HG03175 (cell line): ENCODE data around the gene ZNF823.
"Not testable (repeated sequence)": the region's sequence is repeated elsewhere in the genome, so short reads cannot be mapped to it uniquely, and the experiment has no call there.

ENCODE experiments used
- ATAC-seq: cut with Tn5 transposase; IDR thresholded peaks from one replicate; pipeline ENCODE4 v1.9.1; 2021; ENCODE audit warnings: mild to moderate bottlenecking, moderate library complexity; ENCODE audit not compliant: unreplicated experiment

Gene ZNF823

GRCh38 chr19:11738746-11739620 is at the start of gene ZNF823:
TSS of gene ZNF823 (minus strand) at chr19:11738946. CDS start at chr19:11738819, 127 bp downstream.
- ATAC-seq: peak; percentile 90

- no peak for ATAC-seq
Measured at GRCh38 chr19:11787536-11787935, 48.8 kb upstream of the ZNF823 start.

GRCh38 chr19:11784356-11784755 is 45.6 kb upstream of the ZNF823 start:
- no peak for ATAC-seq

DNA sequence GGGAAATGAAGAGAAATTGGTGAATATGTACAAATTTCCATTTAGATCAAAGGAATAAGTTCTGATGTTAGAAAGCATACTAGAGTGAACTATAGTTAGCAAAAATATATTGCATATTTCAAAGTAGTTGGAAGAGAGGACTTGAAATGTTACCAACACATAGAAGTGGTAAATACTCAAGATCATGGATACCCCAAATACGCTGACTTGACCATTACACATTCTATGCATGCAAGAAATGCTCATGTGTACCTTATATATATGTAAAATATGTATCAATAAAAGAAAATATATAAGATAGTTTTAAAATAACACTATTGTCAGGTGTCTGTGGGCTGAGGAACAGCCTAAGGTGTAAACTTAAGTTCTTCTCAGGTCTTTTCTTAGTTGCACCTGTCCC is 45.0 kb upstream of the ZNF823 start:
- ATAC-seq: no peak

DNA sequence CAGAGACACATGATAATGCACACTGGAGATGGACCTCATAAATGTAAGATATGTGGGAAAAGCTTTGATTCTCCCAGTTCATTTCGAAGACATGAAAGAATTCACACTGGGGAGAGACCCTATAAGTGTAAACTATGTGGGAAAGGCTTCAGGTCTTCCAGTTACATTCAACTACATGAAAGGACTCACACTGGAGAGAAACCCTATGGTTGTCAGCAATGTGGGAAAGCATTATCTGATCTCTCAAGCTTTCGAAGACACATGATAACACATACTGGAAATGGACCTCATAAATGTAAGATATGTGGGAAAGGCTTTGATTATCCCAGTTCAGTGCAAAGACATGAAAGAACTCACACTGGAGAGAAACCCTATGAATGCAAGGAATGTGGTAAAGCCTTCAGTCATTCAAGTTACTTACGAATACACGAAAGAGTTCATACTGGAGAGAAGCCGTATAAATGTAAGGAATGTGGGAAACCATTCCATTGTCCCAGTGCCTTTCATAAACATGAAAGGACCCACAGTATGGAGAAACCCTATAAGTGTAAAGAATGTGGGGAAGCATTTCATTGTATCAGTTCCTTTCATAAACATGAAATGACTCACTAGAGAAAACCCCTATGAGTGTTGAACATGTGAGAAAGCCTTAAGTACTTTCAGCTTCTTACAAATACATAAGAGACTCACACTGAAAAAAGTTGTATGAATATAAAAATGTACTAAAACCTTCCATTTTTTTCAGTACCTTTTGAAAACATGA is 42.7 kb upstream of the ZNF823 start:
- ATAC-seq: no peak

DNA sequence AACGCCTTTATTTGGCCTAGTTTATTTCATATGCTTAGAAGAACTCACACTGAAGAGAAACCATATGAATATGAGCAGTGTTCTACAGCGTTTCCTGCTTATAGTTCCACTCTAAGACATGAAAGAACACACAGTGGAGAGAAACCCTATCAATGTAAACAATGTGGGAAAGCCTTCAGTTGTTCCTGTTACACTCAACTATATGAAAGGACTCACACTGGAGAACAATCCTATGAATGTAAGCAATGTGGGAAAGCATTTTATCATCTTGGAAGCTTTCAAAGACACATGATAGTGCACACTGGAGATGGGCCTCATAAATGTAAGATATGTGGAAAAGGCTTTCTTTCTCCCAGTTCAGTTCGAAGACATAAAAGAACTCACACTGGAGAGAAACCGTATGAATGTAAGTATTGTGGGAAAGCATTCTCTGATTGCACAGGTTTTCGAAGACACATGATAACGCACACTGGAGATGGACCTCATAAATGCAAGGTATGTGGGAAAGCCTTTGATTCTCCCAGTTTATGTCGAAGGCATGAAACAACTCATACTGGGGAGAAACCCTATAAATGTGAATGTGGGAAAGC is 41.8 kb upstream of the ZNF823 start:
- ATAC-seq: no peak

DNA sequence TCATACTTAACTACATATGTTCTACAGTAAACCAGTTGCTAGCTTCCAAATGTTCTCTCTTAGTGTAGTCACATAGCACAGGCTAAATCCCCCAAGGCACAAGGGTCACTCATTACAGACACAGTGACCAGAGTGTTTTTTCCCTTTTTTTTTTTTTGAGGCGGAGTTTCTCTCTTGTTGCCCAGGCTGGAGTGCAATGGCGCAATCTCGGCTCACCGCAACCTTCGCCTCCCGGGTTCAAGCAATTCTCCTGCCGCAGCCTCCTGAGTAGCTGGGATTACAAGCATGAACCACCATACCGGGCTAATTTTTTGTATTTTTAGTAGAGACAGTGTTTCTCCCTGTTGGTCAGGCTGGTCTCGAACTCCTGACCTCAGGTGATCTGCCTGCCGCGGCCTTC is 37.9 kb upstream of the ZNF823 start:
- ATAC-seq: not testable (repeated sequence)

DNA sequence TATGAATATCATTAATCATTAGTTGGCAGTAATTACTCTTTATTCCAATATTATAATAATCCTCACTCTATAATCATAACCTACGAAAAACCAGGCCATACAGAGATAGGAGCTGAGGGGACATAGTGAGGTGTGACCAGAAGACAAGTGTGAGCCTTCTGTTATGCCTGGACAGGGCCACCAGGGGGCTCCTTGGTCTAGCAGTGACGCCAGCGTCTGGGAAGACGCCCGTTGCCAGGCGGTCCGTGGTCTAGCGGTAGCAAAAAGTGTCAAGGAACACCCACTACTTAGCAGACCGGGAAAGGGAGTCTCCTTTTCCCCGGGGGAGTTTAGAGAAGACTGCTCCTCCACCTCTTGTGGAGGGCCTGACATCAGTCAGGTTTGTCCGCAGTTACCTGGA is 32.8 kb upstream of the ZNF823 start:
- ATAC-seq: not testable (repeated sequence)

GRCh38 chr19:11769995-11770394 is 31.2 kb upstream of the ZNF823 start:
- no peak for ATAC-seq

- peak; percentile 38 for ATAC-seq
Measured at GRCh38 chr19:11767633-11768133, 28.9 kb upstream of the ZNF823 start.

DNA sequence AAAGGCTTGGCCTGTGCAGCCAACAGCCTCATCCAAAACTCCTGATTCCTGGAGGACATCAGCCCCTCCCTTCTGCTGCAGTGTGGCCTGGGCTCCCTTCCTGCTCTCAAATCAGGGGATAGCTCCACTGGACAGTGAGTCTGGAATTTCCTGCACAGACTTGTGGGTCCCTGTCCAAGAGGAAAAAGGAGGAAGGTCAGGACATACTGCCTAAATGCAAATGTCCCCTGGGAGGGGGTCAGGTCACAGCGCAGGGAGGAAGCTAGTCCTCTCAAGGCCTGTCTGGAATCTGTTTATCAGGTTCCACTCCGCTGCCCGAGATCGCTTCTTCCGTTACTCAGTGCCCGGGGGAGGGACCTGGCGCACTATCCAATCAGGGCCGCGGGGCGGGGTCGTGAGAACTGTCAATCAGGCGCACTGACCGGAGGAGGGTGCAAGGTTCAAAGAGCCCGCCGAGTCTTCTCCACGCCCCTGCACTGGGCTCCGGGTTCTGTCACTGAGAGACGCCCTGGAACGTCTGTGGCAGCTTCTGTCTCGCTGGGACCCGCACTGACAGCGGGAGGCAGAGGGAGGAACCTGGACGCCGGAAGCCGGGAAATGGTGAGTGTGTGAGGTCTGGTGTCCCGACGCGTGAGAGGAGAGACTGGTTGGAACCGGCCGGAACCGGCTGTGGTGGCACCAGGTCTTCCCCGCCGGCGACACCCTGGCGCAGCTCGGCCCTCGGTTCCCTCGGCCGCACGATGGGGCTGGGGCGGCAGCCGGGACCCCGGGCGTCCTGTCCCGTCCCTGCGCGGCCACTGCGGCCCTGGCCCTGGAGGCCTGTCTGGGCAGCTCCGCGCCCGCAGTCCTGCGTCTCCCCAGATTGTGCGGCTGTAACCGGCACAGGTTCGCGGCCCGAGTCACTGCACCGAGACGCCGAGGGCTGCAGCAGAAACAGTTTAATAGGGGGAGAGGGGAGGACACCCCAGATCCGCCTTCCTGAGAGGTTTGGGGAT is 28.1 kb upstream of the ZNF823 start, which contains the start of gene ZNF441:
ZNF441 (plus strand) TSS at position 404 of the 995 bp plus-strand sequence; CDS start at position 598, 194 bp downstream.
- peak; percentile 93 for ATAC-seq

GRCh38 chr19:11763611-11764010 is 24.9 kb upstream of the ZNF823 start:
- no peak for ATAC-seq

DNA sequence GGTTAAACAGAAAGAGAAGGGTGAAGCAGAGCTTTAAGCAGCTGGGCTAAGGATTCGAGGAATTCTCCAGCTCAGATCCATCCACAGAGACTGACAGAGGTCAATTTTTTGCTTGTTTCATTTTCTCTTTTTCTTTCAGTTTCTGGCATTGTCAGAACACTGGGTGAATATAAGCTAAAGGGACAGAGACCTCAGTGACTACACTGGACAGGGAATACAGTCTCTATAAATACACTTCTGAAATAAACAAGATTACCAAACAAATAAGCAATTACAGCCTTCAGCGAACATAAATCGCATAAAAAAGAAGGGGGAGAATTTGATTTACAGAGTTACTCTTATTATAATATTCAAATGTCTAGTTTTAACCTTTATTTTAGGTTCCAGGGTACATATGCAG is 24.4 kb upstream of the ZNF823 start:
- no peak for ATAC-seq

GRCh38 chr19:11759805-11760204 is 21.1 kb upstream of the ZNF823 start:
- no peak for ATAC-seq

GRCh38 chr19:11756965-11757364 is 18.2 kb upstream of the ZNF823 start:
- ATAC-seq: no peak

DNA sequence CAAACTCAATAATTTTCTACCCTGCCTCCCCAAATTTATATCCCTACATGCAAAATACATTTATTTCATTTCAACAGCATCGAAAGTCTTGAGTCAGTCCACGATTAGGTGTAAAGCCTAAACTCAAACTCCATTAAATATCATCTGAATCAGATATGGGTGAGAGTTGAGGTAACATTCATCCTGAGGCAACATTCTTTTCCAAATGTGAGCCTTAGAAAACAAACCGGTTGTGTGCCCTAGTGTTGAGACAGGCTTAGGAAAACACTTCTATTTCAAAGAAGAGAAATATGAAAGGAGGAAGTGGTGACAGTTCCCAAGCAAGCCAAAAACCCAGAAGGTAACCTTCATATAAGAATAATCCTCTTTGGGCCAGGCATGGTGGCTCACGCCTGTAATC is 15.9 kb upstream of the ZNF823 start:
- ATAC-seq: no peak

DNA sequence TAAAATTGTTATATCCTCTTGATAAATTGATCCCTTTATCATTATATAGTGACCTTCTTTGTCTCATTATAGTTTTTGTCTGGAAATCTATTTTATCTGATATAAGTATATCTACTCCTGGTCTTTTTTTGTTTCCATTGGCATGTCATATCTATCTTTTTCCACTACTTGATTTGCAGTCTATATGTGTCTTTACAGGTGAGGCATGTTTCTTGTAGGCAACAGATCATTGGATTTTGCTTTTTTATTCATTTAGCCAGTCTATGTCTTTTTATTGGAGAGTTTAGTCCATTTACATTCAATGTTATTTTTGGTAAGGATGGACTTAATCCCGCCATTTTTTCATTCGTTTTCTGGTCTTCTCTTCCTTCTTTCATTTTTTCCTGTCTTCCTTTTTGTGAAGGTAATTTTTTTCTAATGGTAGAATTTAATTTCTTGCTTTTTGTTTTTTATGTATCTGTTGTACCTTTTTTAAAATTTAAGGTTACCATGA is 13.5 kb upstream of the ZNF823 start:
- no peak for ATAC-seq

DNA sequence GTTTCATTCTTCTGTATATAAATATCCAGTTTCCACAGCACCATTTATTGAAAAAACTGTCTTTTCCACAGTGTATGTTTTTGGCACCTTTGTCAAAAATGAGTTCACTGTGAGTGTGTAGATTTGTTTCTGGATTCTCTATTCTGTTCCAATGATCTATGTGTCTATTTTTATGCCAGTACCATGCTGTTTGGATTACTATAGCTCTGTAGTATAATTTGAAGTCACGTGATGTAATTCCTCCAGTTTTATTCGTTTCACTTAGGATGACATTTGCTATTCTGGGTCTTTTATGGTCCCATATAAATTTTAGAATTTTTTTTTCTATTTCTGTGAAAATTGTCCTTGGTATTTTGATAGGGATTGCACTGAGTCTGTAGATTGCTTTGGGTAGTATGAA is 11.0 kb upstream of the ZNF823 start:
- ATAC-seq: no peak

DNA sequence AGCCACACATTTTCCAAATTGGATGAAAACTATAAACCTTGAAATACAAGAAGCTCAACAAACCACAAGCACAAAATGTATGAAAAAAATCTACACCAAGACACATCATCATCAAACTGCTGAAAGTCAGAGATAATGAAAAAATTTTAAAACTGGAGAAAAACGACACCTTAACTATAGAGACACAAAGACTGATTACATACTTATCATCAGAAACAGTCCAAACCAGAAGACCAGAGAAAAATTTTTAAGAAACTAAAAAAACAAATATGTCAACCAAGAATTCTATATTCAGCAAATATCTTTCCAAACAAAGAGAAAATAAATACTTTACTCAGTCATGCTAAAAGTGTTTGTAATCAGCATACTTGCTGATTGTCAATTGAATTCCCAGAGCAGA is 8.5 kb upstream of the ZNF823 start:
- no peak for ATAC-seq

- no peak for ATAC-seq
Measured at GRCh38 chr19:11745869-11746268, 7.1 kb upstream of the ZNF823 start.
